HepG2 (cell line): Measurements from ENCODE around the gene DNM3.

Experiments used
- CTCF ChIP-seq: sonication (generic); formaldehyde crosslinking; IDR thresholded peaks from 2 replicates; pipeline ENCODE4 v1.5.0; 2020; ENCODE audit warnings: mild to moderate bottlenecking, missing genetic modification reagents, moderate library complexity
- FOXP1 ChIP-seq, 2 experiments: fragments of 450-650 bp in 1 of 2; IDR thresholded peaks; 2 replicates each; pipeline ENCODE4 v1.6.1; 2017 to 2018; ENCODE audit warnings: antibody characterized with exemption in 1 of 2
- KMT2A ChIP-seq: sonication (generic); formaldehyde crosslinking; IDR thresholded peaks from 2 replicates; pipeline ENCODE4 v1.4.0; 2020; ENCODE audit warnings: missing genetic modification reagents
- LBX2 ChIP-seq: sonication (generic); formaldehyde crosslinking; IDR thresholded peaks from 2 replicates; pipeline ENCODE4 v1.5.0; 2020; ENCODE audit warnings: missing genetic modification reagents, mild to moderate bottlenecking, borderline replicate concordance
- MIER2 ChIP-seq: IDR thresholded peaks from 2 replicates; pipeline ENCODE4 v1.6.1; 2016; ENCODE audit warnings: missing biosample characterization, missing genetic modification reagents
- POLR2A ChIP-seq, 2 experiments: IDR thresholded peaks; 2 replicates each; pipeline ENCODE4 v1.6.1; 2011; ENCODE audit warnings: low read depth in 2 of 2, low read length in 2 of 2, mild to moderate bottlenecking in 1 of 2, moderate library complexity in 1 of 2; ENCODE audit not compliant: insufficient read depth in 1 of 2
- RAD21 ChIP-seq: fragments of 450-650 bp; formaldehyde crosslinking; IDR thresholded peaks from 2 replicates; pipeline ENCODE4 v1.5.0; 2020; ENCODE audit warnings: mild to moderate bottlenecking
- REST ChIP-seq, 2 experiments: IDR thresholded peaks; 2 replicates each; pipeline ENCODE4 v1.6.1; 2011 to 2012; ENCODE audit warnings: low read length in 2 of 2, borderline replicate concordance in 1 of 2, low read depth in 1 of 2, mild to moderate bottlenecking in 1 of 2, moderate library complexity in 1 of 2
- ZBTB8A ChIP-seq: sonication (generic); formaldehyde crosslinking; IDR thresholded peaks from 2 replicates; pipeline ENCODE4 v1.4.0; 2020; ENCODE audit warnings: mild to moderate bottlenecking, low read depth, missing genetic modification reagents, borderline replicate concordance
- ZFX ChIP-seq: sonication (generic); formaldehyde crosslinking; IDR thresholded peaks from 2 replicates; pipeline ENCODE4 v1.4.0; 2020; ENCODE audit warnings: mild to moderate bottlenecking, low read depth, missing genetic modification reagents, moderate library complexity
- ZNF232 ChIP-seq: sonication (generic); formaldehyde crosslinking; IDR thresholded peaks from 2 replicates; pipeline ENCODE4 v1.4.0; 2020; ENCODE audit warnings: missing genetic modification reagents, borderline replicate concordance
- ZNF235 ChIP-seq: sonication (generic); formaldehyde crosslinking; IDR thresholded peaks from 2 replicates; pipeline ENCODE4 v1.8.1; 2023; ENCODE audit warnings: mild to moderate bottlenecking, missing genetic modification reagents, borderline replicate concordance
- ZNF24 ChIP-seq: fragments of 450-650 bp; IDR thresholded peaks from 2 replicates; pipeline ENCODE4 v1.6.1; 2017; ENCODE audit warnings: antibody characterized with exemption, mild to moderate bottlenecking
- TF ChIP-seq, protein P1 (sequence below): sonication (generic); formaldehyde crosslinking; IDR thresholded peaks from 2 replicates; pipeline ENCODE4 v1.4.0; 2020; ENCODE audit warnings: missing genetic modification reagents

DNA sequence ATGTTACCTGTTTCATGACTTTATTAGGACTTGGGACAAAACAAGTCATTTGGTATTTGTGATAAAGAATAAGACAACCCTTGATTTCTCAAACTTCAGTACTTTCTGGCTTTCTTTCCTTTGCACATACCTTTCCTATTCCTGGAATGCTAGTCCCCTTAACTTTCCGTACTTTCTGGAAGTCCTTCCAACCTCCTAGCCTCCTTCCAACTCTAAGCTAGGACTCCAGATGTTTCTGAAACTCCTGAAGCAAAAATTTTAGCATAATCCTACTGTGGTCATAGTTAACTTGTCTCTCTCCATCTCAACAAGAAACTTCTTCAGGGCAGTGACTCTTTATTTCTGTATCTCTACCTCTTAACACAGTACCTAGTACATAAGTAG, 559.4 kb downstream of the DNM3 start:
- no peak for TF ChIP-seq CTCF
- TF ChIP-seq KMT2A (CRISPR knock-in tag): no peak
- no peak for TF ChIP-seq ZNF232 (CRISPR knock-in tag)
- TF ChIP-seq ZFX (CRISPR knock-in tag): no peak
- TF ChIP-seq LBX2 (CRISPR knock-in tag): no peak
- no peak for TF ChIP-seq FOXP1 (IDR thresholded peaks at IDR 0.05)
- TF ChIP-seq FOXP1 (CRISPR knock-in tag; IDR thresholded peaks at IDR 0.05): no peak
- no peak for TF ChIP-seq ZBTB8A (CRISPR knock-in tag)
- no peak for TF ChIP-seq REST (IDR thresholded peaks at IDR 0.05; ENCODE audit: borderline replicate concordance in 1 of 2, low read depth in 1 of 2, low read length in 2 of 2)
- no peak for TF ChIP-seq RAD21 (CRISPR knock-in tag)
- no peak for TF ChIP-seq ZNF24
- no peak for TF ChIP-seq MIER2 (CRISPR knock-in tag)
- TF ChIP-seq ZNF235 (CRISPR knock-in tag): no peak
- TF ChIP-seq POLR2A (IDR thresholded peaks at IDR 0.05; ENCODE audit: insufficient read depth in 1 of 2, low read depth in 2 of 2, low read length in 2 of 2): no peak
- TF ChIP-seq, protein P1, sequence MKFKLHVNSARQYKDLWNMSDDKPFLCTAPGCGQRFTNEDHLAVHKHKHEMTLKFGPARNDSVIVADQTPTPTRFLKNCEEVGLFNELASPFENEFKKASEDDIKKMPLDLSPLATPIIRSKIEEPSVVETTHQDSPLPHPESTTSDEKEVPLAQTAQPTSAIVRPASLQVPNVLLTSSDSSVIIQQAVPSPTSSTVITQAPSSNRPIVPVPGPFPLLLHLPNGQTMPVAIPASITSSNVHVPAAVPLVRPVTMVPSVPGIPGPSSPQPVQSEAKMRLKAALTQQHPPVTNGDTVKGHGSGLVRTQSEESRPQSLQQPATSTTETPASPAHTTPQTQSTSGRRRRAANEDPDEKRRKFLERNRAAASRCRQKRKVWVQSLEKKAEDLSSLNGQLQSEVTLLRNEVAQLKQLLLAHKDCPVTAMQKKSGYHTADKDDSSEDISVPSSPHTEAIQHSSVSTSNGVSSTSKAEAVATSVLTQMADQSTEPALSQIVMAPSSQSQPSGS (CRISPR knock-in tag): no peak
